HepG2 (cell line): ENCODE measurements around the gene KBTBD3. TPM values are rescaled to one million over a fixed set of nuclear protein-coding genes. Genes with fewer than 3 reads are reported as not detected.

Experiments used
- ATAC-seq: fragments of 200-7000 bp; cut with Tn5 transposase; 3 replicates; pipeline ENCODE4 v1.9.1; 2020; ENCODE audit warnings: mild to moderate bottlenecking, moderate library complexity
- BruUV-seq: library from RNA; stranded (reverse); fragments of 400-500 nt; replicated peaks from 2 replicates; lab custom pipeline; 2021; lab: Mats Ljungman, UMichigan
- CTCF ChIA-PET: fragments of 300-600 bp; formaldehyde crosslinking; extraction: SDS; loops from one replicate; lab custom pipeline; 2021; ENCODE audit warnings: low total read pairs, inconsistent platforms, low intra/inter-chr PET ratio; lab: Yijun Ruan, JAX
- POLR2A ChIA-PET: fragments of 350-600 bp; sonication (Branson Sonifier 250); formaldehyde crosslinking; loops from one replicate; lab custom pipeline; 2020; ENCODE audit warnings: antibody characterized with exemption, inconsistent platforms; lab: Yijun Ruan, JAX
- DNase-seq: peaks from one replicate; pipeline ENCODE4 v3.0.0-alpha.2; 2015; ENCODE audit warnings: low spot score
- FAIRE-seq: peaks from 3 replicates; lab custom pipeline; 2011; peaks lifted over from hg19 to GRCh38; lab: Jason Lieb, UNC
- H2AFZ ChIP-seq: one replicate; pipeline ENCODE4 v1.6.1; 2011; ENCODE audit warnings: low read length, inconsistent platforms
- H3K27ac ChIP-seq: fragments of 300-600 bp; 3 replicates; pipeline ENCODE4 v1.8.0; 2011; ENCODE audit warnings: mixed run types, mild to moderate bottlenecking, mixed read lengths, low read length, inconsistent platforms; ENCODE audit not compliant: insufficient read depth; ENCODE audit errors: extremely low read length
- H3K27me3 ChIP-seq, 2 experiments: fragments of 200-600 bp in 1 of 2; 2 replicates in 1 of 2; 3 replicates in 1 of 2; pipeline versions ENCODE4 v1.6.0 to v1.8.0; 2011; ENCODE audit warnings: low read length in 2 of 2, mild to moderate bottlenecking in 2 of 2, moderate library complexity in 2 of 2, inconsistent platforms in 1 of 2; ENCODE audit not compliant: insufficient read depth in 2 of 2, control insufficient read depth in 1 of 2
- H3K36me3 ChIP-seq, 2 experiments: fragments of 200-600 bp in 1 of 2; replicated peaks in 1 of 2; 2 replicates in 1 of 2; 3 replicates in 1 of 2; pipeline versions ENCODE4 v1.5.1 to v1.8.0; 2011; ENCODE audit warnings: low read length in 2 of 2, inconsistent platforms in 1 of 2; ENCODE audit not compliant: insufficient read depth in 2 of 2, control insufficient read depth in 1 of 2
- H3K4me1 ChIP-seq: 2 replicates; pipeline ENCODE4 v1.5.1; 2012; ENCODE audit warnings: low read length, inconsistent platforms; ENCODE audit not compliant: insufficient read depth
- H3K4me2 ChIP-seq: 2 replicates; pipeline ENCODE4 v1.6.0; 2011; ENCODE audit warnings: low read depth, low read length, inconsistent platforms
- H3K4me3 ChIP-seq, 3 experiments: fragments of 200-600 bp in 1 of 3; sonication (generic), shearing (Covaris generic) in 1 of 3; replicated peaks in 1 of 3; 2 replicates each; pipeline ENCODE4 v1.5.1; 2011 to 2016; ENCODE audit warnings: low read length in 3 of 3, inconsistent platforms in 2 of 3, low read depth in 2 of 3, mild to moderate bottlenecking in 2 of 3, control low read depth in 1 of 3, mixed read lengths in 1 of 3; ENCODE audit not compliant: insufficient read depth in 1 of 3
- H3K79me2 ChIP-seq: one replicate; pipeline ENCODE4 v1.6.1; 2011; ENCODE audit warnings: low read length, inconsistent platforms; ENCODE audit not compliant: insufficient read depth
- H3K9ac ChIP-seq: 2 replicates; pipeline ENCODE4 v1.6.0; 2011; ENCODE audit warnings: mild to moderate bottlenecking, low read depth, low read length, inconsistent platforms; ENCODE audit not compliant: insufficient read depth
- H3K9me3 ChIP-seq: 2 replicates; pipeline ENCODE4 v1.5.1; 2012; ENCODE audit warnings: mild to moderate bottlenecking, low read length
- H4K20me1 ChIP-seq: 2 replicates; pipeline ENCODE4 v1.6.0; 2011; ENCODE audit warnings: inconsistent platforms, mild to moderate bottlenecking, low read length, moderate library complexity; ENCODE audit not compliant: insufficient read depth
- CREB1 ChIP-seq, 2 experiments: fragments of 450-650 bp in 1 of 2; IDR thresholded peaks; 2 replicates each; pipeline ENCODE4 v1.6.1; 2016 to 2017; ENCODE audit warnings: control low read depth in 1 of 2, mild to moderate bottlenecking in 1 of 2, missing compliant biosample characterization in 1 of 2, missing genetic modification characterization in 1 of 2
- DNMT3B ChIP-seq: conservative IDR thresholded peaks from 2 replicates; pipeline ENCODE4 v1.6.1; 2016; ENCODE audit warnings: missing biosample characterization, control low read depth
- ELF1 ChIP-seq: sonication (generic); formaldehyde crosslinking; IDR thresholded peaks from 2 replicates; pipeline ENCODE4 v1.4.0; 2020; ENCODE audit warnings: missing genetic modification reagents
- GTF2F1 ChIP-seq: fragments of 150-350 bp; IDR thresholded peaks from 2 replicates; pipeline ENCODE4 v1.6.1; 2014; ENCODE audit warnings: low read length
- GZF1 ChIP-seq: sonication (generic); formaldehyde crosslinking; IDR thresholded peaks from 2 replicates; pipeline ENCODE4 v1.5.1; 2020; ENCODE audit warnings: mild to moderate bottlenecking, missing genetic modification reagents
- HOXA7 ChIP-seq: sonication (generic); formaldehyde crosslinking; IDR thresholded peaks from 2 replicates; pipeline ENCODE4 v1.8.1; 2022; ENCODE audit warnings: mild to moderate bottlenecking, missing genetic modification reagents, moderate library complexity
- KLF16 ChIP-seq, 2 experiments: sonication (generic) in 1 of 2; formaldehyde crosslinking in 1 of 2; IDR thresholded peaks; 2 replicates each; pipeline versions ENCODE4 v1.6.1 to v1.8.0; 2016 to 2023; ENCODE audit warnings: missing genetic modification reagents in 2 of 2, missing compliant biosample characterization in 1 of 2
- NFYC ChIP-seq: IDR thresholded peaks from 2 replicates; pipeline ENCODE4 v1.6.1; 2016; ENCODE audit warnings: missing genetic modification reagents, missing compliant biosample characterization
- PAX8 ChIP-seq: sonication (generic); formaldehyde crosslinking; IDR thresholded peaks from 2 replicates; pipeline ENCODE4 v1.8.0; 2022; ENCODE audit warnings: mild to moderate bottlenecking, missing genetic modification reagents, borderline replicate concordance
- ZKSCAN8 ChIP-seq: IDR thresholded peaks from 2 replicates; pipeline ENCODE4 v1.6.1; 2016; ENCODE audit warnings: borderline replicate concordance, missing genetic modification reagents, missing compliant biosample characterization
- ZNF547 ChIP-seq: sonication (generic); formaldehyde crosslinking; IDR thresholded peaks from 2 replicates; pipeline ENCODE4 v1.5.1; 2020; ENCODE audit warnings: mild to moderate bottlenecking, missing genetic modification reagents
- ZNF556 ChIP-seq: sonication (generic); formaldehyde crosslinking; IDR thresholded peaks from 2 replicates; pipeline ENCODE4 v1.4.0; 2020; ENCODE audit warnings: mild to moderate bottlenecking, missing genetic modification reagents, borderline replicate concordance
- ZNF720 ChIP-seq: sonication (generic); formaldehyde crosslinking; IDR thresholded peaks from 2 replicates; pipeline ENCODE4 v1.4.0; 2020; ENCODE audit warnings: missing genetic modification reagents
- ZSCAN31 ChIP-seq: sonication (generic); formaldehyde crosslinking; IDR thresholded peaks from 2 replicates; pipeline ENCODE4 v1.5.0; 2020; ENCODE audit warnings: low read depth, mild to moderate bottlenecking, missing genetic modification reagents
- WGBS: methylation state at CpG from one replicate; pipeline ENCODE4 v1.1.6; 2017; ENCODE audit warnings: low lambda C conversion rate; 5-methylcytosine and 5-hydroxymethylcytosine counted together
- in situ Hi-C: cut with HindIII; loops from 2 replicates; pipeline ENCODE4 v1.10.0; 2017; ENCODE audit warnings: low pct_unique_long_range_greater_than_20kb; ENCODE audit not compliant: extremely low pct_ligation_motif_present
- intact Hi-C: fragments of 100-400 bp; cut with micrococcal nuclease; formaldehyde crosslinking; loops from one replicate; pipeline ENCODE4 v1.10.0; 2022; ENCODE audit not compliant: unreplicated experiment
- polyA plus RNA-seq, 8 experiments: library from polyadenylated mRNA; depleted of rRNA in 3 of 8; stranded (reverse) in 7 of 8; unstranded in 1 of 8; fragments of >200 nt; fragmentation: Illumina TruSeq in 4 of 8; extraction: Trizol in 4 of 8; gene quantifications; 2 replicates each; pipeline versions ENCODE4 v1.2.1 to v1.2.3, GENCODE V29; 2011 to 2016; ENCODE audit warnings: low read depth in 4 of 8, missing spikeins in 1 of 8, mixed read lengths in 1 of 8; ENCODE audit not compliant: insufficient read depth in 1 of 8
- total RNA-seq, 5 experiments: library from RNA; depleted of rRNA; stranded (reverse); fragments of >200 nt; fragmentation: Illumina TruSeq; extraction: Trizol; gene quantifications; 2 replicates each; pipeline ENCODE4 v1.2.3, GENCODE V29; 2016; ENCODE audit warnings: low read depth in 1 of 5
- TF ChIP-seq, protein P1 (sequence below): fragments of 450-650 bp; IDR thresholded peaks from 2 replicates; pipeline ENCODE4 v1.6.1; 2016
- TF ChIP-seq, protein P2 (sequence below): sonication (generic); formaldehyde crosslinking; IDR thresholded peaks from 2 replicates; pipeline ENCODE4 v1.5.1; 2020; ENCODE audit warnings: missing genetic modification reagents, mild to moderate bottlenecking, borderline replicate concordance
- TF ChIP-seq, protein P3 (sequence below): IDR thresholded peaks from 2 replicates; pipeline ENCODE4 v1.6.1; 2016; ENCODE audit warnings: missing genetic modification reagents, missing compliant biosample characterization

Gene KBTBD3
- total and polyA plus RNA-seq, 2 of the 13 experiments (the other 11 are each of a cell fraction or from before 2014, with no cell fraction given): 1.8 to 7.4 TPM

DNA sequence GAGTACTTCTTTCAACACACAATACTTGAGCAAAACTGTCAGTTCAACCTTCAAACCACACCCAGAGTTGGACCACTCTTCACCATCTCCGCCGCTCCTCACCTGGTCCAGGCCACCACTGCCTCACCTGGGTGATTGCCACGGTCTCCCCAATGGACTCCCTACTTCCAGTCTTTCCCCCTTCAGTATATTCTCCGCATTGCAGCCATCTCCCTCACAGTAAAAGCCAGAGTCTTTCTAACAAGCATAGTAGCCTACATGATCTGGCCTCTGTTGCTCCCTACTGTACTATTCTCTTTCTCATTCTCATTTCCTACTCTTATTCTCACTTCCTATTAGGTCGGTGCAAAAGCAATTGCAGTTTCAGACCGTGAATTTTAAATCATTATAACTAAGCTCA, 28.8 kb upstream of the KBTBD3 start:
- H3K9me3 ChIP-seq: no peaks in the 10 kb centered on the region
- no peaks in the 10 kb centered on the region for H3K36me3 ChIP-seq
- BruUV-seq: no TSS peak
- H3K27ac ChIP-seq: no peak overlapping the region
- ATAC-seq: peak; percentile 48; the same call in 1 of the 3 replicates
- no peak for FAIRE-seq
- H3K79me2 ChIP-seq: no peaks in the 10 kb centered on the region
- no peak overlapping the region for H2AFZ ChIP-seq
- no peak for TF ChIP-seq DNMT3B (CRISPR knock-in tag)
- no peak for TF ChIP-seq GZF1 (CRISPR knock-in tag)
- no peak for TF ChIP-seq NFYC
- no peak for TF ChIP-seq ZNF720
- TF ChIP-seq HOXA7 (CRISPR knock-in tag): no peak
- H4K20me1 ChIP-seq: no peaks in the 10 kb centered on the region
- in situ Hi-C loops (no loop called here), intact Hi-C loops (no loop called here)
- H3K4me1 ChIP-seq: no peaks in the 10 kb centered on the region
- no peak overlapping the region for H3K9ac ChIP-seq
- no peak overlapping the region for H3K4me2 ChIP-seq
- ChIA-PET POLR2A (no interaction called here), CTCF (no interaction called here)
- H3K27me3 ChIP-seq: no peaks in the 10 kb centered on the region; a peak in 1 of 5 replicates
- H3K4me3 ChIP-seq: no peak overlapping the region
- DNase-seq: no peak
- 38% methylated on average over 6 of the region's 6 CpGs for WGBS

DNA sequence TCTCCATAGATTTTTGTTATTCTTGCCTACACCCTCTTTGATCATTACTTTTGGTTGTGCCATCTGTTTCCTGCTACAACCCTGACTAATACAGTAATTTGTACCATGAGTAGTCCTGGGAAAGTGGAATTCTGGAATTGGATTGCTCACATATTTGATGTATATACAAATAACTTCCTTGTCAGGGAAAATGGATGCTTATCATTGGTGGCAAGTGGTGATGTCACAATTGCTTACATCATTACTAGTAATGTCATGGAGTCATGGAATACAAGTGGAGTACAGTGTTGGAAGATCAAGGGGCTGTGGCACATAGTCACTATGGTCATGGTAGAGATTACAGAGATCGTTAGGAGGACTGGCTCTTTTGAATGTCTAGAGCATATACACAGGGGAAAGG, 24.7 kb upstream of the KBTBD3 start:
- ChIA-PET POLR2A (no interaction called here), CTCF (no interaction called here)
- Histone ChIP-seq H3K36me3 (peaks cover 6 to 13% of the 10 kb centered on the region in 2 experiments; a peak in 3 of 5 replicates), H3K9me3 (no peaks in the 10 kb centered on the region), H3K79me2 (no peaks in the 10 kb centered on the region), H3K4me2 (no peak overlapping the region), H3K27me3 (no peaks in the 10 kb centered on the region; a peak in 1 of 5 replicates), H4K20me1 (no peaks in the 10 kb centered on the region), H2AFZ (no peak overlapping the region), H3K9ac (no peak overlapping the region), H3K4me1 (peaks cover 9% of the 10 kb centered on the region; the same call in 1 of the 2 replicates), H3K27ac (no peak overlapping the region), H3K4me3 (no peak overlapping the region)
- BruUV-seq: no TSS peak
- ATAC-seq (no peak), FAIRE-seq (no peak), DNase-seq (no peak)
- intact Hi-C loops (no loop called here), in situ Hi-C loops (no loop called here)
- 68% methylated on average over 1 of the region's 1 CpG for WGBS
- TF ChIP-seq PAX8 (CRISPR knock-in tag): no peak
- TF ChIP-seq CREB1 (IDR thresholded peaks at IDR 0.05): peak; percentile 71
- TF ChIP-seq CREB1 (CRISPR knock-in tag; IDR thresholded peaks at IDR 0.05): no peak
- no peak for TF ChIP-seq ZKSCAN8 (CRISPR knock-in tag)
- TF ChIP-seq, protein P1, sequence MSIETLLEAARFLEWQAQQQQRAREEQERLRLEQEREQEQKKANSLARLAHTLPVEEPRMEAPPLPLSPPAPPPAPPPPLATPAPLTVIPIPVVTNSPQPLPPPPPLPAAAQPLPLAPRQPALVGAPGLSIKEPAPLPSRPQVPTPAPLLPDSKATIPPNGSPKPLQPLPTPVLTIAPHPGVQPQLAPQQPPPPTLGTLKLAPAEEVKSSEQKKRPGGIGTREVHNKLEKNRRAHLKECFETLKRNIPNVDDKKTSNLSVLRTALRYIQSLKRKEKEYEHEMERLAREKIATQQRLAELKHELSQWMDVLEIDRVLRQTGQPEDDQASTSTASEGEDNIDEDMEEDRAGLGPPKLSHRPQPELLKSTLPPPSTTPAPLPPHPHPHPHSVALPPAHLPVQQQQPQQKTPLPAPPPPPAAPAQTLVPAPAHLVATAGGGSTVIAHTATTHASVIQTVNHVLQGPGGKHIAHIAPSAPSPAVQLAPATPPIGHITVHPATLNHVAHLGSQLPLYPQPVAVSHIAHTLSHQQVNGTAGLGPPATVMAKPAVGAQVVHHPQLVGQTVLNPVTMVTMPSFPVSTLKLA: no peak
- TF ChIP-seq GTF2F1: no peak
- TF ChIP-seq, protein P2, sequence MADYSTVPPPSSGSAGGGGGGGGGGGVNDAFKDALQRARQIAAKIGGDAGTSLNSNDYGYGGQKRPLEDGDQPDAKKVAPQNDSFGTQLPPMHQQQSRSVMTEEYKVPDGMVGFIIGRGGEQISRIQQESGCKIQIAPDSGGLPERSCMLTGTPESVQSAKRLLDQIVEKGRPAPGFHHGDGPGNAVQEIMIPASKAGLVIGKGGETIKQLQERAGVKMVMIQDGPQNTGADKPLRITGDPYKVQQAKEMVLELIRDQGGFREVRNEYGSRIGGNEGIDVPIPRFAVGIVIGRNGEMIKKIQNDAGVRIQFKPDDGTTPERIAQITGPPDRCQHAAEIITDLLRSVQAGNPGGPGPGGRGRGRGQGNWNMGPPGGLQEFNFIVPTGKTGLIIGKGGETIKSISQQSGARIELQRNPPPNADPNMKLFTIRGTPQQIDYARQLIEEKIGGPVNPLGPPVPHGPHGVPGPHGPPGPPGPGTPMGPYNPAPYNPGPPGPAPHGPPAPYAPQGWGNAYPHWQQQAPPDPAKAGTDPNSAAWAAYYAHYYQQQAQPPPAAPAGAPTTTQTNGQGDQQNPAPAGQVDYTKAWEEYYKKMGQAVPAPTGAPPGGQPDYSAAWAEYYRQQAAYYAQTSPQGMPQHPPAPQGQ (CRISPR knock-in tag): no peak
- no peak for TF ChIP-seq KLF16 (CRISPR knock-in tag; IDR thresholded peaks at IDR 0.05)
- TF ChIP-seq, protein P3, sequence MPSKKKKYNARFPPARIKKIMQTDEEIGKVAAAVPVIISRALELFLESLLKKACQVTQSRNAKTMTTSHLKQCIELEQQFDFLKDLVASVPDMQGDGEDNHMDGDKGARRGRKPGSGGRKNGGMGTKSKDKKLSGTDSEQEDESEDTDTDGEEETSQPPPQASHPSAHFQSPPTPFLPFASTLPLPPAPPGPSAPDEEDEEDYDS: no peak
- TF ChIP-seq ELF1 (CRISPR knock-in tag): no peak
- no peak for TF ChIP-seq ZNF556
- no peak for TF ChIP-seq ZNF547
- no peak for TF ChIP-seq ZSCAN31 (CRISPR knock-in tag)
